Fibroblast of mammary gland (primary cell): ENCODE results near the gene ABCB8.

Experiments
- DNase-seq: peaks from one replicate; pipeline ENCODE4 v3.0.0-alpha.2; 2010; ENCODE audit warnings: low read depth
- H3K4me3 ChIP-seq: 2 replicates; pipeline ENCODE4 v1.5.1; 2011; ENCODE audit warnings: low read depth, mild to moderate bottlenecking, low read length, moderate library complexity; ENCODE audit not compliant: control insufficient read depth
- TF ChIP-seq, protein P1 (sequence below): conservative IDR thresholded peaks from 2 replicates; pipeline ENCODE4 v1.5.1; 2011; ENCODE audit warnings: low read depth, low read length, inconsistent platforms; ENCODE audit not compliant: control insufficient read depth, insufficient read depth

ABCB8 gene

DNA sequence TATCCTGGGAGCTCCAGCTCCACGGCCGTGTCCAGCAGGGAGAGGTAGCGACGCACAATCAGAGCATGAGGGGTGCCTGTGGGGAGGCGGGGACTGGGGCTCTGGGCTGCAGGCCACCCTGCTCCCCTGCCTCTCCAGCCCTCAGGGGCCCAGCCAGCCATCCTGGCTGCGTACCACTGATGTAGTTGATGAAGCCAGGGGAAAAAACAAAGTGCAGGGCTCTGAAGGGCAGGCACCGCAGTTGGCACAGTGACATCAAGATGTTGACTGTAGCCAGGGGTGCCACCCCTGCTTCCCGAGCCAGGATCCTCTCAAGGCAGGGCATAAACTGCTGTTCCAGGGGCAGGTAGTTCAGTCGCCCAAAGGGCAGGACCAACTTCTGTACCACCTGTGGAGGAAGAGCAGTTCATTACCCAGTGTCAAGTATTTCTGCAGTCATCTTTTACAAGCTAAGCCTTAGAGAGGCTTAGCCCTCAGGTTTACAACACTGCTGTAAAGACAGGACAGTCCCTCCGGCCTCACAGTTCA lies 49.5 kb downstream of the ABCB8 start:
- H3K4me3 ChIP-seq, result no peak overlapping the region
- TF ChIP-seq, protein P1, sequence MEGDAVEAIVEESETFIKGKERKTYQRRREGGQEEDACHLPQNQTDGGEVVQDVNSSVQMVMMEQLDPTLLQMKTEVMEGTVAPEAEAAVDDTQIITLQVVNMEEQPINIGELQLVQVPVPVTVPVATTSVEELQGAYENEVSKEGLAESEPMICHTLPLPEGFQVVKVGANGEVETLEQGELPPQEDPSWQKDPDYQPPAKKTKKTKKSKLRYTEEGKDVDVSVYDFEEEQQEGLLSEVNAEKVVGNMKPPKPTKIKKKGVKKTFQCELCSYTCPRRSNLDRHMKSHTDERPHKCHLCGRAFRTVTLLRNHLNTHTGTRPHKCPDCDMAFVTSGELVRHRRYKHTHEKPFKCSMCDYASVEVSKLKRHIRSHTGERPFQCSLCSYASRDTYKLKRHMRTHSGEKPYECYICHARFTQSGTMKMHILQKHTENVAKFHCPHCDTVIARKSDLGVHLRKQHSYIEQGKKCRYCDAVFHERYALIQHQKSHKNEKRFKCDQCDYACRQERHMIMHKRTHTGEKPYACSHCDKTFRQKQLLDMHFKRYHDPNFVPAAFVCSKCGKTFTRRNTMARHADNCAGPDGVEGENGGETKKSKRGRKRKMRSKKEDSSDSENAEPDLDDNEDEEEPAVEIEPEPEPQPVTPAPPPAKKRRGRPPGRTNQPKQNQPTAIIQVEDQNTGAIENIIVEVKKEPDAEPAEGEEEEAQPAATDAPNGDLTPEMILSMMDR, result no peak
- no peak for DNase-seq

DNA sequence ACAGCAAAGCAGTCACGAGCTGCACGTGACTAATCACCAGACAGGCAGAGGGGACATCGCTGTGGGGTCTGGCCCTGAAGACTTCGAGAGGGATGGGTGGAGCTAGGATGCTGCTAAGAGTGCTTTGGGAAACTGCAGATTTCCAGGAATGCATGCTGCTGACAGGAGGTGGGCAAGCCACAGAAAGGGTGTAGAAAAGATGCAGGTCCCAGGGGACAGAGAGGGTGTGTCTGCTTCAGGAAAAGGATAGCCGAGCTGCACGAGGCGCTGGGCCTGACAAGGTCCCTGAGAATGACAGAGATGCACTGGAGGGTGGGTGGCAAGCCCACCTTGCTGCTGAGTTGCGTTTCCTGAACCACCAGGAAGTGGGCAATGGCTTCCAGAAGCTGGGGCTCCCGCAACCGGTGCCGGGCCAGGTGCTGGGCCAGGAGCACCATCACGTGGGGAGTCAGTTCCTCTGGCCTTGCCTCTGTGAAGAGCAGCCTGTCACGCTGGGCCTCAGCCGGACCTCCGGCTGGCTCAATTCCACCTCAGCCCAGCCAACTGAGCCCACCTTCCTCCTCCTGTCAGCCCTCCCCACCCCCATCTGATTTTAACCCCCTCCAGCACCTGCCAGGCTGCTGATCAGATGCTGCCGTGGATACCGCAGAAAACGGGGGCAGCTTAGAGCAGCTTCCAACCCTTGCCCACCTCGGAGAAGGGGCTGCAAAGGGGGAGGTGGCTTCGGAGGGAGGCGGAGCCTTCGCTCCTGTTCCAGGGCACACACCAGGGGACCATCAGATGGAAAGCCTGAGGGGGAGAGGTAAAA lies 50.2 kb downstream of the ABCB8 start:
- TF ChIP-seq, protein P1, result no peak
- DNase-seq, result peak; percentile 61
- H3K4me3 ChIP-seq, result no peak overlapping the region

DNA sequence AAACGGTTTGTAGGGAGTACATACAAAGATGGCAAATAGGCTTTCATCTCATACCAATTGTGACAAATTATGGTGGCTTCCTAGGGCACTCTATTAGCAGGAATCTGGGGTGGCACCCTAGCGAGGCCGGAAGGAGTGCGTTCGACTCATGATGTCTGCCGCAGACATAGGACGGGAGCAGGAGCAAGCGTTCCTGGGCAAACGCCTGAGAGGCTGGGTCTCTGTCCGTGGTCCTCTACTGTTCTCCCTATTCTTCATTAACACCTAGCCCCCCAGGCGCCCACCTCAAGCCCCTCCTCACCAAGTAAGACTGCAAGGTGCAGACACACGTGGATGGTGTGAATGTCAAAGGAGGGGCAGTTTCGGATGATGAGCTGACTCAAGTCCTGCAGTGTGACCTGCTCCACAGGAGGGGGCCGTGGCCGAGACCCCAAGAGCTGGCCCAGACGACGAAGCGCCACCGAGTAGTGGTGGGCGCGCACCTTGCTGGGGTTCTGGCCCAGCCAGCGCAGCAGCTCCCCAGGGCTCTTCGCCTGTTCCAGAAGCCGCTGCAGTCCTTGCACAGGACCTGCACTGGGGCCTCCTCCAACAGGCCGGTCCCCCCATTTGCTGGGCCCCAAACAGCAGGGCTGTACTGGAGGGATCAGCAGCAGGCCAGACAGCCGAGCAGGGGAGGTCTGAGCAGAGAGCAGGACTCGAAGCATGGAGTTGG lies 51.1 kb downstream of the ABCB8 start:
- TF ChIP-seq, protein P1, result no peak

DNA sequence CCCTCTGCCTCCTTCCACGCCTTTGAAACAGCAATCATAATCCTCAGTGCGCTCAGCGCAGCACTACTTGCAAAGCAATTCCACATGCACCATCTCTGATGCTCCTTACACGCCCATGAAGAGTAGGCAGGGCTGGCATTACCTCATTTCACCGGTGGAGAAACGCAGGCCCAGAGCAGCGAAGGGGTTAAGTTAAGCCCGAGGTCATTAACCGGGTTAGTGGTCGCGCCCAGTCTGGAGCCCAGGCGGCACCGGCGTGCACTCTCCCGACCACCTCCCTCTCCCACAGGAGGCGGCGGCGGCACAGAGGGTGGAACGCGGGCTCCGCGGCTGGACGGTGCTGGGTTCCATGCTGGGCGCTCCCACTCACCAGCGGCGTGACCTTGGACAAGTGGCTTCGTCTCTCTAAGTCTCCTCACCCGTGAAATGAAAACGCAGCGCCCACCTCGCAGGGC lies 51.8 kb downstream of the ABCB8 start:
- peak overlapping the region; percentile 79 for H3K4me3 ChIP-seq
- TF ChIP-seq, protein P1, result no peak
- DNase-seq, result peak; percentile 43

More for the DNA sequence above, 51.1 kb downstream of the ABCB8 start:
- peak overlapping the region; percentile 79 for H3K4me3 ChIP-seq
- DNase-seq, result no peak

DNA sequence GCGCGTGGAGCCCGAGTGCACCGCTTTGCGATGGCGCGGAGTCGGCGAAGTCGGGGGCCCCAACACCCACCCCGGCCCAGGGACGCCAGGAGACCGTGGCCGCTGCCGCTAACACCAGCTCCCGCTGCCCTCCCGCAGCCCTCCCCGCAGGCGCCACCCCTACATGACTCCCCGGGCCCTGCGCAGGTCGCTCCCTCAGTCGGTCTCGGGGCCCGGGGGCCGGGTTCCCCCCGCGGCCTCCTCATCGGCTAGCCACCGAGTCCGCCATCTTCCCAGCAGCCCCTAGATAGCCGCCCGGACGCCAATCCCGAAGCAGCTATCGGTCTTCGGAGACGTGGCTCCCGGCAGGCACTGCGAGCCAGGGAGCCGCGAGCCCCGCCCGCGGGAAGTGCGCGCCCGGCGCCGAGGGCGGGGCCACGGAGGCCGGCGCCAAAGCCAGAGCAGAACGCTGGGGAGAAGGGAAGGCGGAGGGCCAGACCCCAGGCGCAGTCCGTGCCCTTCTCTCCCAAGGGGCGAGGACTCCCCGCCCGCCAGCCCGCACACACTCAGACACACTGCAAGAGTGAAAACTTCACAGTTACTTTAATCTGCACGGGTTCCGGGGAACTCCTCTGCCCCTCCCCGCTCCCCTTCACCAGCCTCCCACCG lies 52.4 kb downstream of the ABCB8 start, which contains the start of gene FASTK:
TSS of gene FASTK (minus strand) at position 288 of the 648 bp plus-strand sequence. CDS start at position 245, 43 bp downstream.
- DNase-seq, result peak; percentile 86
- peak within 1 kb of the TSS; percentile 79 for H3K4me3 ChIP-seq
- TF ChIP-seq, protein P1, result no peak
